Stimulated activated CD8-positive, alpha-beta memory T cell treated with anti-CD3 and anti-CD28 coated beads, Interleukin-7, amount 100 ng/mL, for 4 hours (primary cell): Measurements from ENCODE around the gene TUBB2B.
"Not testable (repeated sequence)": the region's sequence is repeated elsewhere in the genome, so short reads cannot be mapped to it uniquely, and the experiment has no call there.

Experiments
- DNase-seq, 2 donors: peaks; one replicate each; pipeline ENCODE4 v3.0.0-alpha.2; 2020; ENCODE audit warnings: low read depth in 2 of 2

Gene TUBB2B

GRCh38 chr6:3210024-3210610 lies 17.3 kb downstream of the TUBB2B start:
- no peak for DNase-seq

GRCh38 chr6:3209114-3210023 lies 18.1 kb downstream of the TUBB2B start:
- peak; percentile 21 to 30 for DNase-seq

- no peak for DNase-seq
These were observed 18.7 kb downstream of the TUBB2B start for GRCh38 chr6:3208775-3209113.

- DNase-seq, result no peak
These were observed 19.2 kb downstream of the TUBB2B start for GRCh38 chr6:3208098-3208774.

GRCh38 chr6:3206339-3207015 lies 21.0 kb downstream of the TUBB2B start:
- DNase-seq, result no peak

- no peak for DNase-seq
These were observed 21.5 kb downstream of the TUBB2B start for GRCh38 chr6:3205913-3206312.

GRCh38 chr6:3204921-3205320 lies 22.5 kb downstream of the TUBB2B start:
- DNase-seq, result no peak

- DNase-seq, result no peak
These were observed 24.3 kb downstream of the TUBB2B start for GRCh38 chr6:3202999-3203696.

GRCh38 chr6:3201388-3201787 lies 26.1 kb downstream of the TUBB2B start:
- no peak for DNase-seq

GRCh38 chr6:3200682-3201081 lies 26.8 kb downstream of the TUBB2B start:
- no peak for DNase-seq

- DNase-seq, result no peak
These were observed 28.1 kb downstream of the TUBB2B start for GRCh38 chr6:3199382-3199781.

GRCh38 chr6:3197734-3198133 lies 29.7 kb downstream of the TUBB2B start:
- not testable (repeated sequence) for DNase-seq

- DNase-seq, result no peak
These were observed 30.7 kb downstream of the TUBB2B start for GRCh38 chr6:3196770-3197169.

- DNase-seq, result no peak
These were observed 31.6 kb downstream of the TUBB2B start for GRCh38 chr6:3195695-3196497.

GRCh38 chr6:3195420-3195694 lies 32.1 kb downstream of the TUBB2B start:
- no peak for DNase-seq

GRCh38 chr6:3194535-3195419 lies 32.7 kb downstream of the TUBB2B start:
- no peak for DNase-seq

GRCh38 chr6:3193102-3193849 lies 34.2 kb downstream of the TUBB2B start:
- no peak for DNase-seq

- no peak for DNase-seq
These were observed 36.7 kb downstream of the TUBB2B start for GRCh38 chr6:3190779-3191178.

GRCh38 chr6:3190056-3190455 lies 37.4 kb downstream of the TUBB2B start:
- DNase-seq, result no peak
